CD4-positive, alpha-beta memory T cell (primary cell): ENCODE measurements around the gene LTA. TPM values are rescaled to one million over a fixed set of nuclear protein-coding genes. Genes with fewer than 3 reads are reported as not detected.

Experiments used
- CTCF ChIA-PET: fragments of 350-600 bp; sonication (Branson Sonifier 250); formaldehyde crosslinking; loops from one replicate; lab custom pipeline; 2021; ENCODE audit warnings: inconsistent platforms; ENCODE audit not compliant: partially characterized antibody; lab: Charles Lee
- POLR2A ChIA-PET: fragments of 350-600 bp; sonication (Branson Sonifier 250); formaldehyde crosslinking; loops from one replicate; lab custom pipeline; 2021; ENCODE audit not compliant: partially characterized antibody; lab: Charles Lee
- DNase-seq, 5 donors: peaks; one replicate each; pipeline versions ENCODE4 v3.0.0 to v3.0.0-alpha.2; 2020 to 2022; ENCODE audit warnings: mixed read lengths in 1 of 5
- H3K27ac ChIP-seq: one replicate; pipeline ENCODE4 v1.7.0; 2013; ENCODE audit warnings: low read depth, low read length
- H3K27me3 ChIP-seq: 2 replicates; pipeline ENCODE4 v1.7.0; 2013; ENCODE audit warnings: mild to moderate bottlenecking, low read length, moderate library complexity; ENCODE audit not compliant: insufficient read depth
- H3K36me3 ChIP-seq: 2 replicates; pipeline ENCODE4 v1.7.0; 2013; ENCODE audit warnings: mild to moderate bottlenecking, low read length, moderate library complexity; ENCODE audit not compliant: insufficient read depth
- H3K4me1 ChIP-seq: 2 replicates; pipeline ENCODE4 v1.7.0; 2013; ENCODE audit warnings: mild to moderate bottlenecking, low read length, moderate library complexity; ENCODE audit not compliant: insufficient read depth
- H3K4me3 ChIP-seq, 2 donors: one replicate each; pipeline ENCODE4 v1.7.0; 2013; ENCODE audit warnings: low read length in 2 of 2, mild to moderate bottlenecking in 1 of 2
- H3K9me3 ChIP-seq, 2 donors: one replicate each; pipeline ENCODE4 v1.7.0; 2013; ENCODE audit warnings: low read length in 2 of 2, control low read depth in 1 of 2; ENCODE audit not compliant: control insufficient read depth in 1 of 2
- H3K27ac Mint-ChIP-seq, 7 donors: one replicate each; pipeline ENCODE4 v1.8.0; 2020 to 2021; ENCODE audit warnings: mixed read lengths in 7 of 7, mild to moderate bottlenecking in 6 of 7, inconsistent platforms in 3 of 7, moderate library complexity in 3 of 7
- H3K27me3 Mint-ChIP-seq, 2 donors: one replicate each; pipeline ENCODE4 v1.8.0; 2020 to 2021; ENCODE audit warnings: mixed read lengths in 2 of 2
- H3K36me3 Mint-ChIP-seq, 2 donors: one replicate each; pipeline ENCODE4 v1.8.0; 2020 to 2021; ENCODE audit warnings: mixed read lengths in 2 of 2, inconsistent platforms in 1 of 2, mild to moderate bottlenecking in 1 of 2
- H3K4me1 Mint-ChIP-seq, 4 donors: one replicate each; pipeline ENCODE4 v1.8.0; 2020 to 2021; ENCODE audit warnings: mixed read lengths in 4 of 4, mild to moderate bottlenecking in 1 of 4
- H3K4me3 Mint-ChIP-seq, 8 donors: one replicate each; pipeline ENCODE4 v1.8.0; 2020 to 2021; ENCODE audit warnings: mixed read lengths in 8 of 8, mild to moderate bottlenecking in 7 of 8, moderate library complexity in 6 of 8, inconsistent platforms in 3 of 8
- H3K9me3 Mint-ChIP-seq, 8 donors: one replicate each; pipeline ENCODE4 v1.8.0; 2020 to 2021; ENCODE audit warnings: mixed read lengths in 8 of 8, mild to moderate bottlenecking in 5 of 8, inconsistent platforms in 3 of 8, moderate library complexity in 1 of 8
- intact Hi-C: fragments of 100-400 bp; cut with micrococcal nuclease; formaldehyde crosslinking; loops from one replicate; pipeline ENCODE4 v1.15.1; 2023
- polyA plus RNA-seq, 2 donors: library from polyadenylated mRNA; unstranded; fragments of 300-500 nt; fragmentation: Illumina TruSeq; gene quantifications; one replicate each; pipeline ENCODE4 v1.2.3, GENCODE V29; 2021
- total RNA-seq, 2 experiments: library from RNA; stranded (reverse); gene quantifications; one replicate each; pipeline ENCODE4 v1.2.3, GENCODE V29; 2021

Gene LTA
- total and polyA plus RNA-seq, 4 experiments from 2014 or later, result 17.3 to 31.1 (median 22.6) TPM

GRCh38 chr6:31581434-31582229 lies 9.5 kb downstream of the LTA start:
- peaks cover 12% of the 10 kb centered on the region for H3K36me3 ChIP-seq
- H3K27me3 ChIP-seq, result no peaks in the 10 kb centered on the region
- no peaks in the 10 kb centered on the region for H3K27me3 Mint-ChIP-seq
- ChIA-PET CTCF (interaction anchor here (1.1 to 19.7 kb wide), 9 partner anchors 8 to 246 kb away, joined by 3 to 962 read pairs (median 16); partner anchors contain the start of genes ATP6V1G2, DDX39B, HSPA1B and LST1), POLR2A (interaction anchor here (0.7 to 52.5 kb wide), 29 partner anchors 1 to 1637 kb away, joined by 3 to 3597 read pairs (median 5); partner anchors contain the start of genes ATP6V1G2, BAG6, C6orf47 and DDX39B)
- H3K4me3 ChIP-seq, result peak overlapping the region; percentile 89 to 95
- no peaks in the 10 kb centered on the region for H3K9me3 Mint-ChIP-seq
- H3K27ac ChIP-seq, result peak overlapping the region; percentile 92
- peak overlapping the region; percentile 95 to 100 (median 99) for H3K4me3 Mint-ChIP-seq
- peaks cover 48 to 49% of the 10 kb centered on the region in 2 donors for H3K36me3 Mint-ChIP-seq
- H3K4me1 ChIP-seq, result peaks cover 78% of the 10 kb centered on the region
- H3K4me1 Mint-ChIP-seq, result peaks cover 35 to 95% (median 58%) of the 10 kb centered on the region in 4 donors
- intact Hi-C loops, result loop anchor here (1.0 to 5.0 kb wide), 5 partner anchors 16 to 89 kb away; partner anchors contain the start of gene BAG6
- no peak for DNase-seq
- H3K9me3 ChIP-seq, result no peaks in the 10 kb centered on the region
- H3K27ac Mint-ChIP-seq, result peak overlapping the region; percentile 96 to 100 (median 99)

- H3K4me1 Mint-ChIP-seq, result peaks cover 40 to 95% (median 60%) of the 10 kb centered on the region in 4 donors
- intact Hi-C loops, result loop anchor here (1.0 to 5.0 kb wide), 3 partner anchors 23 to 90 kb away; partner anchors contain the start of gene BAG6
- Histone ChIP-seq H3K27me3 (no peaks in the 10 kb centered on the region), H3K27ac (peak within 1 kb of the TSS; percentile 92), H3K4me3 (peak within 1 kb of the TSS; percentile 89 to 95), H3K4me1 (peaks cover 79% of the 10 kb centered on the region), H3K9me3 (no peaks in the 10 kb centered on the region), H3K36me3 (peaks cover 9% of the 10 kb centered on the region)
- H3K9me3 Mint-ChIP-seq, result no peaks in the 10 kb centered on the region
- peaks cover 42 to 43% of the 10 kb centered on the region in 2 donors for H3K36me3 Mint-ChIP-seq
- H3K27me3 Mint-ChIP-seq, result no peaks in the 10 kb centered on the region
- DNase-seq, result peak; percentile 70 to 85 (median 73)
- ChIA-PET POLR2A (interaction anchor here (0.6 to 52.5 kb wide), 28 partner anchors 0 to 1390 kb away, joined by 3 to 3597 read pairs (median 4); partner anchors contain the start of genes ATP6V1G2, BAG6, C6orf47 and DDX39B), CTCF (interaction anchor here (0.8 to 19.7 kb wide), 10 partner anchors 9 to 248 kb away, joined by 3 to 962 read pairs (median 12); partner anchors contain the start of genes ATP6V1G2, DDX39B, HSPA1B and LST1)
- H3K27ac Mint-ChIP-seq, result peak within 1 kb of the TSS; percentile 96 to 100 (median 99)
- H3K4me3 Mint-ChIP-seq, result peak within 1 kb of the TSS; percentile 95 to 100 (median 99)
Observed at GRCh38 chr6:31582230-31582643, 10.1 kb downstream of the LTA start, which contains the start of gene LTB. LTB (minus strand) TSS chr6:31582424; CDS start chr6:31582417, 7 bp downstream.

- peak overlapping the region; percentile 62 for H3K27ac ChIP-seq
- Mint-ChIP-seq H3K9me3 (peaks cover 0 to 2% (median 0%) of the 10 kb centered on the region in 8 donors), H3K4me3 (peak overlapping the region; percentile 74 to 91 (median 83)), H3K4me1 (peaks cover 39 to 97% (median 62%) of the 10 kb centered on the region in 4 donors), H3K27me3 (no peaks in the 10 kb centered on the region), H3K36me3 (peaks cover 27 to 29% of the 10 kb centered on the region in 2 donors), H3K27ac (peak overlapping the region; percentile 92 to 98 (median 96))
- ChIA-PET POLR2A (interaction anchor here (0.8 to 52.5 kb wide), 6 partner anchors 3 to 1259 kb away, joined by 3 to 3597 read pairs (median 24); partner anchors contain the start of genes ATP6V1G2, BAG6, DDX39B and HSPA1A), CTCF (interaction anchor here (0.6 to 19.9 kb wide), 6 partner anchors 5 to 505 kb away, joined by 3 to 962 read pairs (median 324); partner anchors contain the start of genes ATP6V1G2, DDX39B, LST1 and LTB)
- H3K9me3 ChIP-seq, result no peaks in the 10 kb centered on the region
- no peaks in the 10 kb centered on the region for H3K27me3 ChIP-seq
- intact Hi-C loops, result no loop called here
- no peaks in the 10 kb centered on the region for H3K36me3 ChIP-seq
- peaks cover 74% of the 10 kb centered on the region for H3K4me1 ChIP-seq
- peak overlapping the region; percentile 7 to 17 for H3K4me3 ChIP-seq
- peak; percentile 56 to 66 (median 56) for DNase-seq
Observed at GRCh38 chr6:31585491-31585890, 13.4 kb downstream of the LTA start.

- ChIA-PET POLR2A (interaction anchor here (0.8 to 52.5 kb wide), 6 partner anchors 3 to 1259 kb away, joined by 3 to 3597 read pairs (median 24); partner anchors contain the start of genes ATP6V1G2, BAG6, DDX39B and HSPA1A), CTCF (interaction anchor here (1.4 to 19.9 kb wide), 4 partner anchors 5 to 44 kb away, joined by 4 to 962 read pairs (median 778); partner anchors contain the start of genes ATP6V1G2, DDX39B, LST1 and LTB)
- peaks cover 0 to 2% (median 0%) of the 10 kb centered on the region in 8 donors for H3K9me3 Mint-ChIP-seq
- peaks cover 74% of the 10 kb centered on the region for H3K4me1 ChIP-seq
- H3K36me3 ChIP-seq, result no peaks in the 10 kb centered on the region
- peak within 1 kb of the TSS; percentile 7 to 17 for H3K4me3 ChIP-seq
- H3K27me3 Mint-ChIP-seq, result no peaks in the 10 kb centered on the region
- peak within 1 kb of the TSS; percentile 62 for H3K27ac ChIP-seq
- peaks cover 23 to 25% of the 10 kb centered on the region in 2 donors for H3K36me3 Mint-ChIP-seq
- no peak for DNase-seq
- H3K27me3 ChIP-seq, result no peaks in the 10 kb centered on the region
- H3K27ac Mint-ChIP-seq, result peak within 1 kb of the TSS; percentile 92 to 98 (median 96)
- no peaks in the 10 kb centered on the region for H3K9me3 ChIP-seq
- intact Hi-C loops, result no loop called here
- peaks cover 41 to 95% (median 64%) of the 10 kb centered on the region in 4 donors for H3K4me1 Mint-ChIP-seq
- H3K4me3 Mint-ChIP-seq, result peak within 1 kb of the TSS; percentile 76 to 91 (median 83)
Observed at GRCh38 chr6:31586008-31586407, 13.9 kb downstream of the LTA start, which contains the start of gene LST1. LST1 (plus strand) TSS chr6:31586277; CDS start chr6:31587300, 1,023 bp downstream.

GRCh38 chr6:31586599-31587281 lies 14.7 kb downstream of the LTA start:
- peaks cover 16 to 18% of the 10 kb centered on the region in 2 donors for H3K36me3 Mint-ChIP-seq
- peak in 4 of 5 donors; percentile 48 to 64 (median 49) for DNase-seq
- intact Hi-C loops, result no loop called here
- peaks cover 41 to 93% (median 68%) of the 10 kb centered on the region in 4 donors for H3K4me1 Mint-ChIP-seq
- CTCF ChIA-PET, result interaction anchor here (1.1 to 19.9 kb wide), 4 partner anchors 6 to 92 kb away, joined by 3 to 962 read pairs (median 778); partner anchors contain the start of genes ATP6V1G2, LST1, LTB and NCR3
- H3K27me3 Mint-ChIP-seq, result no peaks in the 10 kb centered on the region
- peak overlapping the region; percentile 92 to 98 (median 96) for H3K27ac Mint-ChIP-seq
- H3K9me3 Mint-ChIP-seq, result peaks cover 0 to 2% (median 0%) of the 10 kb centered on the region in 8 donors
- Histone ChIP-seq H3K4me1 (peaks cover 74% of the 10 kb centered on the region), H3K36me3 (no peaks in the 10 kb centered on the region), H3K27me3 (no peaks in the 10 kb centered on the region), H3K27ac (peak overlapping the region; percentile 62), H3K4me3 (peak overlapping the region; percentile 7 to 17), H3K9me3 (no peaks in the 10 kb centered on the region)
- POLR2A ChIA-PET, result interaction anchor here (0.8 to 52.5 kb wide), 5 partner anchors 4 to 1258 kb away, joined by 3 to 3597 read pairs (median 45); partner anchors contain the start of genes ATP6V1G2, BAG6, DDX39B and HSPA1B
- H3K4me3 Mint-ChIP-seq, result peak overlapping the region; percentile 72 to 91 (median 83)
